ENCODE measurements around the gene IPCEF1. TPM values are rescaled to one million over a fixed set of nuclear protein-coding genes. Genes with fewer than 3 reads are reported as not detected.
A peak's percentile ranks its signal among the peaks of the same experiment; 100 is the strongest.

Gene IPCEF1
- polyA plus RNA-seq, 1 donor (not counting 4 experiments of a cell fraction or from before 2014, with no cell fraction given): 0.21 TPM

GRCh38 chr6:154117485-154117884, 239.1 kb downstream of the IPCEF1 start:
- no peaks in the 10 kb centered on the region for H3K36me3 ChIP-seq (ENCODE audit: control insufficient read depth in 2 of 2, extremely low read depth in 1 of 2, insufficient read depth in 2 of 2, low read length in 2 of 2)
- peaks cover 15% of the 10 kb centered on the region for H3K4me1 ChIP-seq (ENCODE audit: control insufficient read depth, extremely low read depth, insufficient read depth, low read length)
- H3K27me3 ChIP-seq (ENCODE audit: control insufficient read depth, extremely low read depth, insufficient read depth, low read length): no peaks in the 10 kb centered on the region
- no peak for DNase-seq (ENCODE audit: low read depth, low spot score)
- no peak overlapping the region for H3K4me2 ChIP-seq (ENCODE audit: control insufficient read depth, extremely low read depth, insufficient read depth, low read depth, low read length)
- no peak overlapping the region for H3K4me3 ChIP-seq (ENCODE audit: control insufficient read depth in 2 of 3, extremely low read depth in 1 of 3, insufficient read depth in 2 of 3, low read depth in 1 of 3, low read length in 3 of 3)
- dilution Hi-C loops (cut with MboI; ENCODE audit: extremely low pct_ligation_motif_present, low sequenced_read_pairs): no loop called here
- H3K9me3 ChIP-seq (ENCODE audit: control insufficient read depth, low read depth, low read length): no peaks in the 10 kb centered on the region
- no peak for FAIRE-seq
- H3K9ac ChIP-seq (ENCODE audit: control insufficient read depth, extremely low read depth, insufficient read depth, low read length): no peak overlapping the region
- no peak for TF ChIP-seq EZH2 (IDR thresholded peaks at IDR 0.05; ENCODE audit: low read length)
- TF ChIP-seq, protein P1, sequence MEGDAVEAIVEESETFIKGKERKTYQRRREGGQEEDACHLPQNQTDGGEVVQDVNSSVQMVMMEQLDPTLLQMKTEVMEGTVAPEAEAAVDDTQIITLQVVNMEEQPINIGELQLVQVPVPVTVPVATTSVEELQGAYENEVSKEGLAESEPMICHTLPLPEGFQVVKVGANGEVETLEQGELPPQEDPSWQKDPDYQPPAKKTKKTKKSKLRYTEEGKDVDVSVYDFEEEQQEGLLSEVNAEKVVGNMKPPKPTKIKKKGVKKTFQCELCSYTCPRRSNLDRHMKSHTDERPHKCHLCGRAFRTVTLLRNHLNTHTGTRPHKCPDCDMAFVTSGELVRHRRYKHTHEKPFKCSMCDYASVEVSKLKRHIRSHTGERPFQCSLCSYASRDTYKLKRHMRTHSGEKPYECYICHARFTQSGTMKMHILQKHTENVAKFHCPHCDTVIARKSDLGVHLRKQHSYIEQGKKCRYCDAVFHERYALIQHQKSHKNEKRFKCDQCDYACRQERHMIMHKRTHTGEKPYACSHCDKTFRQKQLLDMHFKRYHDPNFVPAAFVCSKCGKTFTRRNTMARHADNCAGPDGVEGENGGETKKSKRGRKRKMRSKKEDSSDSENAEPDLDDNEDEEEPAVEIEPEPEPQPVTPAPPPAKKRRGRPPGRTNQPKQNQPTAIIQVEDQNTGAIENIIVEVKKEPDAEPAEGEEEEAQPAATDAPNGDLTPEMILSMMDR (optimal IDR thresholded peaks at IDR 0.05 in 1 of 3, IDR thresholded peaks at IDR 0.05 in 1 of 3, conservative IDR thresholded peaks at IDR 0.05 in 1 of 3; ENCODE audit: extremely low read depth in 1 of 3, insufficient read depth in 2 of 3, low read length in 3 of 3): no peak
- H3K79me2 ChIP-seq (ENCODE audit: control insufficient read depth, insufficient read depth, low read length): no peaks in the 10 kb centered on the region
- H2AFZ ChIP-seq (ENCODE audit: control insufficient read depth, low read length): no peak overlapping the region
- no peaks in the 10 kb centered on the region for H3K9me1 ChIP-seq (ENCODE audit: control insufficient read depth, extremely low read depth, insufficient read depth, low read length)
- H4K20me1 ChIP-seq (ENCODE audit: control insufficient read depth, extremely low read depth, insufficient read depth, low read length): no peaks in the 10 kb centered on the region
- no peak overlapping the region for H3K27ac ChIP-seq (ENCODE audit: control insufficient read depth, insufficient read depth, low read length)

- Histone ChIP-seq H4K20me1 (ENCODE audit: control insufficient read depth, extremely low read depth, insufficient read depth, low read length) (no peaks in the 10 kb centered on the region), H3K36me3 (ENCODE audit: control insufficient read depth in 2 of 2, extremely low read depth in 1 of 2, insufficient read depth in 2 of 2, low read length in 2 of 2) (no peaks in the 10 kb centered on the region), H3K27me3 (ENCODE audit: control insufficient read depth, extremely low read depth, insufficient read depth, low read length) (no peaks in the 10 kb centered on the region), H3K4me1 (ENCODE audit: control insufficient read depth, extremely low read depth, insufficient read depth, low read length) (peaks cover 32% of the 10 kb centered on the region), H3K4me3 (ENCODE audit: control insufficient read depth in 2 of 3, extremely low read depth in 1 of 3, insufficient read depth in 2 of 3, low read depth in 1 of 3, low read length in 3 of 3) (no peak overlapping the region), H3K9ac (ENCODE audit: control insufficient read depth, extremely low read depth, insufficient read depth, low read length) (no peak overlapping the region), H3K9me3 (ENCODE audit: control insufficient read depth, low read depth, low read length) (no peaks in the 10 kb centered on the region), H2AFZ (ENCODE audit: control insufficient read depth, low read length) (no peak overlapping the region), H3K79me2 (ENCODE audit: control insufficient read depth, insufficient read depth, low read length) (no peaks in the 10 kb centered on the region), H3K27ac (ENCODE audit: control insufficient read depth, insufficient read depth, low read length) (no peak overlapping the region), H3K4me2 (ENCODE audit: control insufficient read depth, extremely low read depth, insufficient read depth, low read depth, low read length) (no peak overlapping the region), H3K9me1 (ENCODE audit: control insufficient read depth, extremely low read depth, insufficient read depth, low read length) (no peaks in the 10 kb centered on the region)
- DNase-seq (ENCODE audit: low read depth, low spot score) (peak; percentile 35), FAIRE-seq (no peak)
- dilution Hi-C loops (cut with MboI; ENCODE audit: extremely low pct_ligation_motif_present, low sequenced_read_pairs): no loop called here
- TF ChIP-seq EZH2 (IDR thresholded peaks at IDR 0.05; ENCODE audit: low read length): no peak
- TF ChIP-seq, protein P1 (optimal IDR thresholded peaks at IDR 0.05 in 1 of 3, IDR thresholded peaks at IDR 0.05 in 1 of 3, conservative IDR thresholded peaks at IDR 0.05 in 1 of 3; ENCODE audit: extremely low read depth in 1 of 3, insufficient read depth in 2 of 3, low read length in 3 of 3): no peak
Observed at GRCh38 chr6:154113392-154113791, 243.2 kb downstream of the IPCEF1 start.

All from keratinocyte (primary cell).